Prostate gland (tissue), 2 donors: Measurements from ENCODE around the gene ARFGAP1. TPM values are rescaled to one million over a fixed set of nuclear protein-coding genes. Genes with fewer than 3 reads are reported as not detected.

Source experiments
- DNase-seq: peaks from one replicate; pipeline ENCODE4 v3.0.0-alpha.2; 2019; ENCODE audit warnings: low spot score
- H3K27ac ChIP-seq, 2 donors: fragments of 200-600 bp; sonication (generic); 2 replicates each; pipeline ENCODE4 v1.5.1; 2017 to 2019
- H3K27me3 ChIP-seq: fragments of 200-600 bp; sonication (generic); replicated peaks from 2 replicates; pipeline ENCODE4 v1.5.1; 2019; ENCODE audit not compliant: insufficient read depth
- H3K36me3 ChIP-seq, 2 donors: fragments of 200-600 bp; sonication (generic); 1 replicate in 1 of 2; 2 replicates in 1 of 2; pipeline versions ENCODE4 v1.5.1 to v1.8.1; 2017 to 2019
- H3K4me1 ChIP-seq: fragments of 200-600 bp; sonication (generic); replicated peaks from 2 replicates; pipeline ENCODE4 v1.5.1; 2019
- H3K4me3 ChIP-seq, 2 donors: fragments of 200-600 bp; sonication (generic); 2 replicates each; pipeline ENCODE4 v1.5.1; 2017 to 2019
- H3K9me3 ChIP-seq: fragments of 200-600 bp; sonication (generic); 2 replicates; pipeline ENCODE4 v1.5.1; 2017
- CTCF ChIP-seq, 4 experiments: fragments of 200-600 bp in 2 of 4; fragments of 450-650 bp in 2 of 4; sonication (generic) in 2 of 4; IDR thresholded peaks; 1 replicate in 3 of 4; 2 replicates in 1 of 4; pipeline ENCODE4 v1.5.1; 2016 to 2019; ENCODE audit warnings: antibody characterized with exemption in 4 of 4, mild to moderate bottlenecking in 2 of 4, moderate library complexity in 2 of 4
- POLR2A ChIP-seq: fragments of 450-650 bp; IDR thresholded peaks from one replicate; pipeline ENCODE4 v1.6.1; 2016; ENCODE audit warnings: antibody characterized with exemption, mild to moderate bottlenecking
- POLR2AphosphoS5 ChIP-seq: sonication (generic); formaldehyde crosslinking; IDR thresholded peaks from one replicate; pipeline ENCODE4 v1.6.1; 2017; ENCODE audit warnings: antibody characterized with exemption
- WGBS: methylation state at CpG from one replicate; pipeline ENCODE4 v1.1.5; 2018; 5-methylcytosine and 5-hydroxymethylcytosine counted together
- intact Hi-C: fragments of 100-400 bp; cut with DNase I; formaldehyde crosslinking; loops from one replicate; pipeline ENCODE4 v1.14.2; 2022
- total RNA-seq, 2 donors: library from RNA; depleted of rRNA; stranded (reverse); fragments of >200 nt; gene quantifications; one replicate each; pipeline ENCODE4 v1.1.0, GENCODE V29; 2016

The ARFGAP1 gene
- total RNA-seq, 2 donors from 2014 or later = 43.6 to 85.6 TPM

- DNase-seq = no peak
- Histone ChIP-seq H3K9me3 (no peaks in the 10 kb centered on the region), H3K27ac (no peak overlapping the region), H3K4me1 (no peaks in the 10 kb centered on the region), H3K4me3 (no peak overlapping the region), H3K27me3 (no peaks in the 10 kb centered on the region), H3K36me3 (peaks cover 4 to 5% of the 10 kb centered on the region in 2 donors)
- WGBS = 73% methylated on average over 22 of the region's 23 CpGs
- TF ChIP-seq CTCF (IDR thresholded peaks at IDR 0.05) = no peak
- intact Hi-C loops = no loop called here
These were observed 14.4 kb downstream of the ARFGAP1 start for GRCh38 chr20:63286781-63287696.

- H3K4me3 ChIP-seq = no peak overlapping the region
- no peaks in the 10 kb centered on the region for H3K4me1 ChIP-seq
- TF ChIP-seq POLR2AphosphoS5 = no peak
- no peak for TF ChIP-seq POLR2A
- no peak for TF ChIP-seq CTCF (IDR thresholded peaks at IDR 0.05)
- no peaks in the 10 kb centered on the region for H3K27me3 ChIP-seq
- no peak for DNase-seq
- 87% methylated on average over 47 of the region's 55 CpGs for WGBS
- peaks cover 2% of the 10 kb centered on the region in 2 donors for H3K36me3 ChIP-seq
- intact Hi-C loops = no loop called here
- no peak overlapping the region for H3K27ac ChIP-seq
- H3K9me3 ChIP-seq = no peaks in the 10 kb centered on the region
These were observed 15.3 kb downstream of the ARFGAP1 start for GRCh38 chr20:63287697-63288580.

GRCh38 chr20:63288581-63289251 is 16.1 kb downstream of the ARFGAP1 start:
- Histone ChIP-seq H3K4me3 (no peak overlapping the region), H3K9me3 (no peaks in the 10 kb centered on the region), H3K36me3 (no peaks in the 10 kb centered on the region), H3K27ac (no peak overlapping the region), H3K4me1 (no peaks in the 10 kb centered on the region), H3K27me3 (no peaks in the 10 kb centered on the region)
- TF ChIP-seq POLR2A (no peak), CTCF (IDR thresholded peaks at IDR 0.05) (no peak), POLR2AphosphoS5 (no peak)
- 89% methylated on average over 27 of the region's 28 CpGs for WGBS
- no peak for DNase-seq
- intact Hi-C loops = no loop called here

- 83% methylated on average over 19 of the region's 25 CpGs for WGBS
- peaks cover 5% of the 10 kb centered on the region for H3K27me3 ChIP-seq
- no peak for DNase-seq
- H3K27ac ChIP-seq = no peak overlapping the region
- TF ChIP-seq POLR2AphosphoS5 (no peak), CTCF (IDR thresholded peaks at IDR 0.05) (no peak), POLR2A (no peak)
- H3K4me3 ChIP-seq = no peak overlapping the region
- no peaks in the 10 kb centered on the region for H3K4me1 ChIP-seq
- intact Hi-C loops = no loop called here
- H3K9me3 ChIP-seq = no peaks in the 10 kb centered on the region
- H3K36me3 ChIP-seq = no peaks in the 10 kb centered on the region
These were observed 16.9 kb downstream of the ARFGAP1 start for GRCh38 chr20:63289311-63290135.
